ENCODE results near the gene CYTH4.

Gene CYTH4

DNA sequence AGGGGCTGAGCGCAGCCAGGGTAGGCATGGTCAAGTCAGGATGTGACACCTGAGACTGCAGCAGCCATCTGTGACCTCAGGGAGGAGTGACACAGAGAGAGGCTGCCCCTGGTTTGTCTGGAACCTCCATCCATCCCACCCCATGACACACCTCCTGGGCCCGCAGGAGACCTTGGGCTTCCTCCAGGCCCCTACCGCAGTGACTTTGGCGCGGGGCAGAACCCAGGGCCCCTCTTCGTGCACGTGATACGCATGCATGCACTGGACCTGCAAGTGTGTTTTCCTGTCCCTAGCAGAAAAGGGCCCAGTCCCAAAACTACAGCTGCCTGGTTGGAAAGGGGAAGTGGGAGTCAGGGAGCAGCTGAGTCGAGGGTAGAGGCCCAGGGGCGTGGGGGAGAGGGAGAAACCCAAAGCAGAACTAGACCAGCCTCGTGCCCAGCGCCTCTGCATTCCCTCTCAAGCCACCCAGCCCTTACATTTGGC lies 7.9 kb upstream of the CYTH4 start:
- TF ChIP-seq, protein P1, sequence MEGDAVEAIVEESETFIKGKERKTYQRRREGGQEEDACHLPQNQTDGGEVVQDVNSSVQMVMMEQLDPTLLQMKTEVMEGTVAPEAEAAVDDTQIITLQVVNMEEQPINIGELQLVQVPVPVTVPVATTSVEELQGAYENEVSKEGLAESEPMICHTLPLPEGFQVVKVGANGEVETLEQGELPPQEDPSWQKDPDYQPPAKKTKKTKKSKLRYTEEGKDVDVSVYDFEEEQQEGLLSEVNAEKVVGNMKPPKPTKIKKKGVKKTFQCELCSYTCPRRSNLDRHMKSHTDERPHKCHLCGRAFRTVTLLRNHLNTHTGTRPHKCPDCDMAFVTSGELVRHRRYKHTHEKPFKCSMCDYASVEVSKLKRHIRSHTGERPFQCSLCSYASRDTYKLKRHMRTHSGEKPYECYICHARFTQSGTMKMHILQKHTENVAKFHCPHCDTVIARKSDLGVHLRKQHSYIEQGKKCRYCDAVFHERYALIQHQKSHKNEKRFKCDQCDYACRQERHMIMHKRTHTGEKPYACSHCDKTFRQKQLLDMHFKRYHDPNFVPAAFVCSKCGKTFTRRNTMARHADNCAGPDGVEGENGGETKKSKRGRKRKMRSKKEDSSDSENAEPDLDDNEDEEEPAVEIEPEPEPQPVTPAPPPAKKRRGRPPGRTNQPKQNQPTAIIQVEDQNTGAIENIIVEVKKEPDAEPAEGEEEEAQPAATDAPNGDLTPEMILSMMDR (IDR thresholded peaks at IDR 0.05; ENCODE audit: borderline replicate concordance, insufficient read depth, low read depth, low read length): no peak

DNA sequence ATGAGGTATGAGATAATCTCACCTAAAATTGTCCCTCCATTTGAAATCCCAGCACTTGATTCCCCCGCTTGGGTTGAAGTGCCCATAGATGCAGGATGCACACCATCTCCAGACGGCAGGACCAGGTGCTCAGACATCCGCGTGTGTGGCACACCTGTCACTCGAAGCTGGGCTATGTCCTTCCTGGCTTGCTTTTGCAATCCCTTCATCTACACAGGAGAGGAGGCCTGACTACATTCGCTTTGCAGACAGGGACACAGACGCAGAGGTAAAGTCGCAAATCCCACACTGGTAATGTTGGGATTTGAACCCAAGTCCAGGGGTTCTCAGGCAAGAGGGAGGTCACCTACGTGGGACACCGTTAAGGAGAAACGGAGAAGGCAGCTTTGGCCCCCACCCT lies 7.2 kb upstream of the CYTH4 start:
- H3K4me3 ChIP-seq (ENCODE audit: low read depth, low read length): no peak overlapping the region
- TF ChIP-seq, protein P1 (IDR thresholded peaks at IDR 0.05; ENCODE audit: borderline replicate concordance, insufficient read depth, low read depth, low read length): no peak

More for the DNA sequence above, 7.9 kb upstream of the CYTH4 start:
- no peak overlapping the region for H3K4me3 ChIP-seq (ENCODE audit: low read depth, low read length)

GRCh38 chr22:37275622-37276021 lies 6.7 kb upstream of the CYTH4 start:
- no peak overlapping the region for H3K4me3 ChIP-seq (ENCODE audit: low read depth, low read length)
- TF ChIP-seq, protein P1 (IDR thresholded peaks at IDR 0.05; ENCODE audit: borderline replicate concordance, insufficient read depth, low read depth, low read length): no peak

GRCh38 chr22:37276776-37277175 lies 5.5 kb upstream of the CYTH4 start:
- TF ChIP-seq, protein P1 (IDR thresholded peaks at IDR 0.05; ENCODE audit: borderline replicate concordance, insufficient read depth, low read depth, low read length): no peak
- H3K4me3 ChIP-seq (ENCODE audit: low read depth, low read length): no peak overlapping the region

- TF ChIP-seq, protein P1 (IDR thresholded peaks at IDR 0.05; ENCODE audit: borderline replicate concordance, insufficient read depth, low read depth, low read length): no peak
- H3K4me3 ChIP-seq (ENCODE audit: low read depth, low read length): no peak overlapping the region
These were observed 4.9 kb upstream of the CYTH4 start for GRCh38 chr22:37277384-37277783.

DNA sequence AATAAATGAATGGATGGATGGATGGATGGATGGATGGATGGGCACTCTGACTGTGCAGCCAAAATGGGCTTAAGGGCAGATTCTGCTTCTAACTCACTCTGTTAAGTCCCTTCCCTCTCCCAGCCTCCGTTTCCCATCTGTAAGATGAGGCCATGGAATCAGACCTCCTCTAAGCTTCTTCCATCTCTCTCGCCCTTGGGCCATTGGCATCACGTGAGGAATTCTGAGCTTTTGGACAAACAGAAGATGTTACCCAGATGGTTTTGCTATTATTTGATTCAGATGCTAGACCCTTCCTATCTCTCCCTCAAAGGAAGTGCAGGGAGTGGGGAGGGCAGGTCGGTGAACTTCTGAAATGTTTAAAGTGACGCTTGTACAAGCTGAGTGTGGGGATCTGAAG lies 4.0 kb upstream of the CYTH4 start:
- H3K4me3 ChIP-seq (ENCODE audit: low read depth, low read length): no peak overlapping the region
- TF ChIP-seq, protein P1 (IDR thresholded peaks at IDR 0.05; ENCODE audit: borderline replicate concordance, insufficient read depth, low read depth, low read length): no peak

DNA sequence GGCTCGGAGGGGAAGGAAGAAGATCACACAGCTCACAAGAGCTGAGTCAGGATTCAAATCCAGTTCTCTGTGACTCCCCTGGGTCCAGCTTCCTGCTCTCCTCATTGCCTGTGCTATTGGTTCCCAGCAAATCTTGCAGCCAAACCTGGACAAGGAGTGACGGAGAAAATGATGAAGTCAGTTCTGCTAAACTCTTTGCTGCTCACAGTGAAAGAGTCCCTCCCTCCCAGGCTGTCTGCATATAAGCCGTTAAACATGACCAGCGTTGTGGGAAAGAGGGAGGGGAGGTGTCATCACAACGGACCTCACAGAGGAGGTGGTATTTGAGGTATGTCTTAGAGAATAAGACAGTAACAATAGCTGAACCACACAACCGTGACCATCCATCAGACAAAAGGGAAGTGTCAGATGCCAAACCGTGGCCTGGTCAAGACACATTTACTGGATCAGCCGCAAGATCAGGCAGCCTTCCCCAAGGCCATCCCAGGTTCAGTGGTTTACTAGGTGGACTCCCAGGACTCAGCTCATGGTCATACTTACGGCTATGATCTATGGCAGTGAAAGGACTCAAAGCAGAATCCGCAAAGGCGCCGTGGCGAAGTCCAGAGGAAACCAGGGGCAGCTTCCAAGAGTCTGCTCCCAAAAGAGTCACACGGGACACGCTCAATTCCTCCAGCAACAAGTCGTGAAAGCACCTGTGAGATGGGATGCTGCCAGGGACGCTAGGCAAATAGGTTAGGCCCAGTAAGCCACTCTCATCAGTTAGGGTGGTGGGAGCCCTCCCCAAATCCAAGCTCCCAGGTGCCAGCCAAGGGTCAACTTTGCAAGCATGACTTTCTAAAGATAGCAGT lies 2.8 kb upstream of the CYTH4 start:
- no peak overlapping the region for H3K4me3 ChIP-seq (ENCODE audit: low read depth, low read length)
- TF ChIP-seq, protein P1 (IDR thresholded peaks at IDR 0.05; ENCODE audit: borderline replicate concordance, insufficient read depth, low read depth, low read length): no peak

Data from GM12875 (cell line).